Fibroblast of skin of right quadriceps (primary cell): ENCODE measurements around the gene APC2.

ENCODE experiments used
- DNase-seq: peaks from one replicate; pipeline ENCODE4 v3.0.0-alpha.2; 2013

The APC2 gene

DNA sequence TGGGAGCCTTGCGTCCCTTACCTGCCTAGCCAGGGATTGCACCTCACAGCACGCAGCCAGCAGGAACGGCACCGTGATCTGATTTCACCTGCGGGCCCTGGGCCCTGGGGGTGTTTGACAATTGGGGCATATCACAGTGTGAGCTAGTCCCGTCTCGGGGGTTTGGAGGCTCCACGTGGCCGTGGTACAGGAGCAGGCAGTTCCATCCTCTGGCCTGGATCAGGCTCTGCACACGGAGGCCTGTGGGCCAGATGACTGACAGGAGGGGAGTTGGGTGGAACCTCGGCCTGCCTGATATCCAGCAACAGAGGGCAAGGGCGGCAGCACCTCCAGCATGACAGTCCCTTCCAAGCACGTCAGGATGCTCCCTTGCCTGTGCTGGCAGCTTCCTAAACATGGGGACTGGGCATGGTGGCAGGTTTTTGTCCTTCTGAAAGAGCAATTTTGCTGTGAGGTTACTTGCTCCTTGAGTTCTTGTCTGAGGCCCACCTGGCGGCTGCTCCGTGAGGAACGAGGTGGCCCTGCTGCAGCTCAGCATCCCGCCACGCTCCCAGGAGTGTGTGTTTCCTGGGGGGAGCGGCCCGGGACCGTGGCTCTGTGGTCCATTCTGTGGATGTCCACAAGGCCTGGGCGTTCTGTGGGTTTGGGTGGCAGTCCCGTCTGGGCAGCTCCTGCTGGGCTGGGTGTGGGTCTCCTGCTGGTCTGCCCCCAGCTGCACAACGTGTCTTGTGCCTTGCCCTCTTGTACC is 18.0 kb upstream of the APC2 start:
- no peak for DNase-seq

DNA sequence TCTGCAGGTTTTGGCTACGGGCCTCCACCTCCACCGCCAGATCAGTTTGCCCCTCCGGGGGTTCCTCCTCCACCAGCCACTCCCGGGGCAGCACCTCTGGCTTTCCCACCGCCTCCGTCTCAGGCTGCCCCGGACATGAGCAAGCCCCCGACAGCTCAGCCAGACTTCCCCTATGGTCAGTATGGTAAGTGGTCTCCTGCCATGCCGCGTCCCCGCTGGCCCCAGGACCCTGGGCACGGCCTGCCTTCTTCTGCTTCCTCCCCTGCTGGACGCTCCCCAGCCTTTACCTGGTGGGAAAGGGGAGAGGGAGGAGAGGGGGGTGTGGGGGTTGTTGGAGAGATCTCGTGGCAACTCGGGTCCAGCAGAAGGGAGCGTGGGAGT is 17.4 kb upstream of the APC2 start:
- DNase-seq = no peak

DNA sequence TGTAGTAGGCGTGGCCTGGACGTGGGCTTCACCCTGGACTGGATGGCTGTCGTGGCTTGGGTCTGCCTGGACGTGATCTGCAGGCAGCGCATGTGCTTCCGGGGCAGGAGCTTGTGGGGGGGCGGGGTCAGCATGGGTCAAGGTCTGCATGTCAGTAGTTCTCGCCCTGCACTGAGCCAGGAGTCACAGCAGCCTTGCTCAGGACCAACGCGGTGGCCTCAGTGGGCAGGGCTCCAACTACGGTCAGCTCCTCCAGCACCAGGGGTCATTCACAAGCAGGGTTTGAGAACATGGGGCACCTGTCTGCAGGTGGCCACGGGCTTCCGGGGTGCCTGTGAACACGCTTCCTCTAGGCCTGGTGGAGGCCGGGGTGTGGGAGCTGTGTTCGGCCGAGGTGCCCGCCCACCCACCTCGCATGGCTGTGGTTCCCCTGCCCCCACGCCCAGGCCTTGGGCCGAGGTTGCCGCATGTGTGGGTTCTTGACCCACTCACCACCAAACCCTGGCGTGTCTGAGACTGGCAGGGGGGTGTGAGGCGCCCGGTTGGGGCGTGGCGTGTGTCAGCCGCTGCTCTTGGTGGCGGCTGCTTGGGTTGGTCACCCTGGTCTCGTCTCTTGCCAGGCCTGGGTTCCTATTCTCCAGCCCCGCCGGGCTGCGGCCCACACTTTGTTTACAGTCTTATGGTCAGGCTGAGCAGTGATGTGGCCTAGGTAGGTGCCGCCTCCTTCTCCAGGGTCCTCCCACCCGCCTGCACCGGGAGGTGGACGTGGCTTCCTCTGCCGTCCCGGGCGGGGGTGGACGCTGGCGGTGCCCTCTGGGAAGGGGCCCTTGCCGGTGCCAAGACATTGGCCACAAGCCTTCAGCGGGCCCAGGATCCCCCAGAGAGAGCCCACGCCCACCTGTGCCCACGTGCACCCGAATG is 16.5 kb upstream of the APC2 start:
- no peak for DNase-seq

GRCh38 chr19:1434040-1434366 is 15.9 kb upstream of the APC2 start:
- DNase-seq = no peak

DNA sequence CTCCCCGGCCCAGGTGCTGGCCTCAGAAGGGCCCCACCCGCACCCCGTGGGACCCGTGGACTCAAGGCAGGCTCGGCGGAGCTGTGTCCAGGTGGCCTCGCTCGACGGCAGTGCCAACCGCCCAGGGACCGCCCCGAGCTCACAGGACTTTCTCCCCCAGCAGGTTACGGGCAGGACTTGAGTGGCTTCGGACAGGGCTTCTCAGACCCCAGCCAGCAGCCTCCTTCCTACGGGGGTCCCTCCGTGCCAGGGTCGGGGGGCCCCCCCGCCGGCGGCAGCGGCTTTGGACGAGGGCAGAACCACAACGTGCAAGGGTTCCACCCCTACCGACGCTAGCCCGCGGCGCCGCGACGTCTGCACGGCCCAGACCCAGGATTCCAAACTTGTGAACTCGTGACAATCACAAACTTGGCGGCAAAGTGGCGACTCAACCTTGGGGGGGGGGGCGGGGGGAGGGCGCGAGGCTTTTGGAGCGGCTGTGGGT is 15.3 kb upstream of the APC2 start:
- DNase-seq = no peak

GRCh38 chr19:1435378-1435989 is 14.4 kb upstream of the APC2 start:
- no peak for DNase-seq

- no peak for DNase-seq
Measured at GRCh38 chr19:1437609-1438008, 12.3 kb upstream of the APC2 start.

- peak; percentile 93 for DNase-seq
Measured at GRCh38 chr19:1438035-1438932, 11.6 kb upstream of the APC2 start, which contains the start of gene RPS15. Gene RPS15, plus strand, starts transcription at chr19:1438396. Its CDS starts 30 bp downstream, at chr19:1438426.

GRCh38 chr19:1438933-1439354 is 11.0 kb upstream of the APC2 start:
- DNase-seq = no peak

GRCh38 chr19:1439525-1440417 is 10.2 kb upstream of the APC2 start:
- peak; percentile 19 for DNase-seq

DNA sequence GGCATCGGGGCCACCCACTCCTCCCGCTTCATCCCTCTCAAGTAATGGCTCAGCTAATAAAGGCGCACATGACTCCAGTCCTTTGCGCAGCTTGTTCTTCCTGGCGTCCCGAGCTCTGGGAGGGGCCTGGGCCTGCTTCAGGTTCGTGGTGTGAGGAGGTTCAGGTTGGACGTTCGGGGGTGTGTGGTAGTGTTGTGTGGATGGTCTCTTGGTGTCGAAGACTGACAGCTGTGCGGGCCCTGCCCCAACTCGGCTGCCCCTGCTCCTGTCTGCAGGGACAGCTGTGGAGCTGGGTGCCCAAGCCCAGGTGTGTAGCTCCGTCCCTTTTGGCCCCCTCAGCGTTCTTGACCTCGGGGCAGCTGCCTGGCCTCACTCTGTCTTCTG is 9.5 kb upstream of the APC2 start:
- no peak for DNase-seq

- no peak for DNase-seq
Measured at GRCh38 chr19:1441022-1441426, 8.9 kb upstream of the APC2 start.

GRCh38 chr19:1441677-1442438 is 8.1 kb upstream of the APC2 start:
- DNase-seq = no peak

DNA sequence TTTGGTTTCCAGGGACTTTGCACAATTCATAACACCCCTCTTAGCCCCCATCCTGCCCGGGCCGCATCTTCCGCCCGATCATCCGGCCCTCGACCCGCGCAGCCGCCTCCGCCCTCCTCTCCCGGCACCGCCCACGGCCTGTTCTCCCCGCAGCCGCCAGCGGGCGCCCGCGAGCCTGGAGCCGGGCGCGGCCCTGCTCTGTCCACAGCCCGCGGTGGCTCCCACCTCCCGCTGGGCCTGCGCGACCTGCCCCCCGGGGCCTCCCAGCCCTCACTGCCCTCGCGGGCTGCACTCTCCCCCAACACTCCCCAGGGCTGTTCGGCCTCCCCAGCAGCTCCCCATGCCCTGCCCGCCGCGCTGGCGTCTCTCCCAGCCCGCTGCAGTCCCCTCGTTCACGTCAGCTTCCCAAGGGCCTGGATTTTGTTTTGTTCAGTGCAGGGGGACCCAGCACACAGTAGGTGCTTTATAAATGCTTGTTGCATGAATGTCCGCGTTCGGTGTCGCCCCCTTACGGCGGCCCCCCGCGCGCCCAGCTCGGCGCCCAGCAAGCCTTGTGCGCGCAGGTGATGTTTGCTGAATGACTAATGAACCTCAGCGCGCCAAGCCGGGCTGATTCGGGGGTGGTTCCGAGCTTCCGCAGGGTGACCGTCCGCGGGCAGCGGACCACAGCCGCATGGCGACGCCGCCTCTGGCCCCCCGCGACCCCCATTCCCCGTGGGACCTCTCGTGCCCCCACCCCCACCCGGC is 4.6 kb upstream of the APC2 start:
- DNase-seq = peak; percentile 31

DNA sequence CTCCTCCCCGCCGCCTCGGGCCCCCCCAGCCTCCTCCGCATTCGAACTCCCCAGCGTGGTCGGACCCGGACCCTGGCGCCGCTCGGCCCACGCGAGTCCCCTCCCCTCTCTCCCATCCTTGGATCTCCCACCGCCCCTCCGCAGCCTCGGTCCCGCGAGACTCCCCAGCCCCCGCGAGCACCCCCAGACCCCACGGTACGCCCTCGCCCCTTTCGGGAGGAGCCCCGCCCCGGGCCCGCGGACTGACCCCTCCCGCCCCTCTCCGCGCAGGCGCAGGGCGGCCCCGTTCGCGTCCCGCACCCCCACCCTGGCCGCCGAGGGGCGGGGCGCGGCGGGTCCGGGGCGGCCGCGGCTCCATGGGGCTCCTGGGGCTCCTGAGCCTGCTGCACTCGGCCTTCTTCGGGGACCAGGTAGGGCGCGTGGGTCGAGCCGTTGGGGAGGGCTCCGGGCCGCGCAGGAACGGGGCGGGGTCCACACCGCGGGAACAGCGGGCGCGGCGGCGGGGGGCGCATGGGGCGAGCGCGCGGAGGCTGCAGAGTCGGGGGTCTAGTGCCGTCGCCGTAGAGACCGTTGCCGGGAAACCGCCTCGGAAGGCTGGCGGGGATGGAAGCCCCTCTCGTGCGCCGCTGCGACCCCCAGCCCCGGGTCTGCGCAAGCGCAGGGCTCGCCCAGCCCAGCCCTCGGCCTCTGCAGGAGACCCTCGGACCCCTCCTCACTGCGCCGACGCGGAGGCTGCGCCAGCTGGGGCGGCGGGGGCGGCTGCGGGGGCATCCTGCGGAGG is 3.8 kb upstream of the APC2 start:
- no peak for DNase-seq

GRCh38 chr19:1446713-1447481 is 3.0 kb upstream of the APC2 start:
- no peak for DNase-seq

- no peak for DNase-seq
Measured at GRCh38 chr19:1447504-1447903, 2.4 kb upstream of the APC2 start.

- no peak for DNase-seq
Measured at GRCh38 chr19:1447944-1448343, 2.0 kb upstream of the APC2 start.
